OCI-LY1 (cell line): ENCODE measurements around the gene TRIB2.

Experiments
- H2AFZ ChIP-seq: fragments of 200-600 bp; sonication (generic), shearing (Covaris generic); 2 replicates; pipeline ENCODE4 v1.6.0; 2014; ENCODE audit warnings: antibody characterized with exemption, mild to moderate bottlenecking, low read length
- H3F3A ChIP-seq: fragments of 200-600 bp; sonication (generic), shearing (Covaris generic); 2 replicates; pipeline ENCODE4 v1.6.0; 2014; ENCODE audit warnings: mild to moderate bottlenecking, antibody characterized with exemption, low read length, moderate library complexity; ENCODE audit not compliant: insufficient read depth
- H3K27ac ChIP-seq: fragments of 200-600 bp; sonication (generic); 2 replicates; pipeline ENCODE4 v1.5.1; 2014; ENCODE audit warnings: low read length, mixed run types, mild to moderate bottlenecking, low read depth; ENCODE audit not compliant: poor library complexity, severe bottlenecking
- H3K27me3 ChIP-seq: fragments of 200-600 bp; sonication (generic); 2 replicates; pipeline ENCODE4 v1.6.0; 2014; ENCODE audit warnings: antibody characterized with exemption, mild to moderate bottlenecking, low read length, moderate library complexity; ENCODE audit not compliant: insufficient read depth
- H3K36me3 ChIP-seq: fragments of 200-600 bp; sonication (generic); 2 replicates; pipeline ENCODE4 v1.6.1; 2014; ENCODE audit warnings: mild to moderate bottlenecking, antibody characterized with exemption, low read length, moderate library complexity, mixed read lengths; ENCODE audit not compliant: insufficient read depth
- H3K4me1 ChIP-seq: fragments of 200-600 bp; sonication (generic); 2 replicates; pipeline ENCODE4 v1.5.1; 2014; ENCODE audit warnings: mild to moderate bottlenecking, low read length, moderate library complexity; ENCODE audit not compliant: insufficient read depth, severe bottlenecking
- H3K4me2 ChIP-seq: fragments of 200-600 bp; sonication (generic), shearing (Covaris generic); 2 replicates; pipeline ENCODE4 v1.6.1; 2014; ENCODE audit warnings: low read length
- H3K4me3 ChIP-seq: fragments of 200-600 bp; sonication (generic); 2 replicates; pipeline ENCODE4 v1.5.1; 2014; ENCODE audit warnings: low read length, low read depth, mild to moderate bottlenecking, mixed read lengths; ENCODE audit not compliant: poor library complexity, severe bottlenecking
- H3K79me2 ChIP-seq: fragments of 200-600 bp; shearing (Covaris generic); 2 replicates; pipeline ENCODE4 v1.6.1; 2016; ENCODE audit warnings: mixed run types, low read length, mixed read lengths; ENCODE audit not compliant: insufficient read depth
- H3K9ac ChIP-seq: fragments of 200-600 bp; sonication (generic), shearing (Covaris generic); 2 replicates; pipeline ENCODE4 v1.6.1; 2014; ENCODE audit warnings: mild to moderate bottlenecking, low read length, mixed read lengths
- H3K9me2 ChIP-seq: fragments of 200-600 bp; sonication (generic), shearing (Covaris generic); 2 replicates; pipeline ENCODE4 v1.6.1; 2014; ENCODE audit warnings: low read depth, mild to moderate bottlenecking, low read length, mixed read lengths
- H3K9me3 ChIP-seq: fragments of 200-600 bp; shearing (Covaris generic); 2 replicates; pipeline ENCODE4 v1.6.1; 2014; ENCODE audit warnings: low read length, mixed read lengths
- H4K20me1 ChIP-seq: fragments of 200-600 bp; sonication (generic), shearing (Covaris generic); 2 replicates; pipeline ENCODE4 v1.6.0; 2016; ENCODE audit warnings: mild to moderate bottlenecking, low read length; ENCODE audit not compliant: insufficient read depth
- EZH2 ChIP-seq: fragments of 200-600 bp; sonication (generic), shearing (Covaris generic); IDR thresholded peaks from 2 replicates; pipeline ENCODE4 v1.8.0; 2017; ENCODE audit warnings: borderline replicate concordance, mixed run types, mild to moderate bottlenecking, antibody characterized with exemption, low read length, moderate library complexity, mixed read lengths
- TF ChIP-seq, protein P1 (sequence below): fragments of 200-600 bp; sonication (generic), shearing (Covaris generic); IDR thresholded peaks from 2 replicates; pipeline ENCODE4 v1.5.1; 2017; ENCODE audit warnings: mild to moderate bottlenecking, antibody characterized with exemption, low read length, moderate library complexity, mixed read lengths

The TRIB2 gene

DNA sequence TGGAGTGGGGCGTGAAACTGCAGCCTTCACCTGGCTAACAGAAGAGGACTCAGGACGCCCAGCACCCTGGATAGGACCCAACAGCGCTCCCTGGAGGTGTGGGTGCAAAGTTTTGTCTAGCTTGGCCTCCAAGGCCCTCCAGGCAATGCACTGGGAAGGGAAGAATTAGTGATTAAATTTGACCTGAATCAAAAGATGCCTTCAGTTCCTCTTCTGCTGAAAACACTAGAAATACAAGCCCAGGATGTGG lies 779 bp upstream of the TRIB2 start:
- no peaks in the 10 kb centered on the region for H3K9me2 ChIP-seq
- peaks cover 24% of the 10 kb centered on the region for H3K36me3 ChIP-seq
- no peaks in the 10 kb centered on the region for H4K20me1 ChIP-seq
- no peak for TF ChIP-seq EZH2
- TF ChIP-seq, protein P1, sequence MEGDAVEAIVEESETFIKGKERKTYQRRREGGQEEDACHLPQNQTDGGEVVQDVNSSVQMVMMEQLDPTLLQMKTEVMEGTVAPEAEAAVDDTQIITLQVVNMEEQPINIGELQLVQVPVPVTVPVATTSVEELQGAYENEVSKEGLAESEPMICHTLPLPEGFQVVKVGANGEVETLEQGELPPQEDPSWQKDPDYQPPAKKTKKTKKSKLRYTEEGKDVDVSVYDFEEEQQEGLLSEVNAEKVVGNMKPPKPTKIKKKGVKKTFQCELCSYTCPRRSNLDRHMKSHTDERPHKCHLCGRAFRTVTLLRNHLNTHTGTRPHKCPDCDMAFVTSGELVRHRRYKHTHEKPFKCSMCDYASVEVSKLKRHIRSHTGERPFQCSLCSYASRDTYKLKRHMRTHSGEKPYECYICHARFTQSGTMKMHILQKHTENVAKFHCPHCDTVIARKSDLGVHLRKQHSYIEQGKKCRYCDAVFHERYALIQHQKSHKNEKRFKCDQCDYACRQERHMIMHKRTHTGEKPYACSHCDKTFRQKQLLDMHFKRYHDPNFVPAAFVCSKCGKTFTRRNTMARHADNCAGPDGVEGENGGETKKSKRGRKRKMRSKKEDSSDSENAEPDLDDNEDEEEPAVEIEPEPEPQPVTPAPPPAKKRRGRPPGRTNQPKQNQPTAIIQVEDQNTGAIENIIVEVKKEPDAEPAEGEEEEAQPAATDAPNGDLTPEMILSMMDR = peak; percentile 85
- peak overlapping the region; percentile 79 for H3K27ac ChIP-seq
- H3K9me3 ChIP-seq = no peaks in the 10 kb centered on the region
- peak overlapping the region; percentile 75 for H3K9ac ChIP-seq
- no peaks in the 10 kb centered on the region for H3K27me3 ChIP-seq
- peaks cover 33% of the 10 kb centered on the region for H3K4me1 ChIP-seq
- peak overlapping the region; percentile 69 for H3K4me2 ChIP-seq
- H3F3A ChIP-seq = no peaks in the 10 kb centered on the region
- no peak overlapping the region for H2AFZ ChIP-seq
- peak overlapping the region; percentile 91 for H3K4me3 ChIP-seq
- H3K79me2 ChIP-seq = peaks cover 35% of the 10 kb centered on the region

- TF ChIP-seq, protein P1 = peak; percentile 57
- TF ChIP-seq EZH2 = no peak
- H3K4me2 ChIP-seq = peak overlapping the region; percentile 88
- H3F3A ChIP-seq = no peaks in the 10 kb centered on the region
- peaks cover 49% of the 10 kb centered on the region for H3K79me2 ChIP-seq
- H3K9me2 ChIP-seq = no peaks in the 10 kb centered on the region
- no peaks in the 10 kb centered on the region for H3K9me3 ChIP-seq
- H3K27ac ChIP-seq = peak overlapping the region; percentile 83
- H3K36me3 ChIP-seq = peaks cover 32% of the 10 kb centered on the region
- peak overlapping the region; percentile 91 for H3K4me3 ChIP-seq
- no peak overlapping the region for H2AFZ ChIP-seq
- H4K20me1 ChIP-seq = no peaks in the 10 kb centered on the region
- H3K9ac ChIP-seq = peak overlapping the region; percentile 93
- H3K27me3 ChIP-seq = no peaks in the 10 kb centered on the region
- H3K4me1 ChIP-seq = peaks cover 36% of the 10 kb centered on the region
Observed at GRCh38 chr2:12717191-12718014, 667 bp downstream of the TRIB2 start.

- Histone ChIP-seq H3K9me3 (no peaks in the 10 kb centered on the region), H3K36me3 (peaks cover 39% of the 10 kb centered on the region), H3K9me2 (no peaks in the 10 kb centered on the region), H3K27me3 (no peaks in the 10 kb centered on the region), H3K27ac (peak overlapping the region; percentile 83), H3K4me3 (peak overlapping the region; percentile 91), H3K9ac (peak overlapping the region; percentile 93), H3K79me2 (peaks cover 57% of the 10 kb centered on the region), H3K4me1 (peaks cover 43% of the 10 kb centered on the region), H3F3A (no peaks in the 10 kb centered on the region), H3K4me2 (peak overlapping the region; percentile 88), H2AFZ (no peak overlapping the region), H4K20me1 (no peaks in the 10 kb centered on the region)
- no peak for TF ChIP-seq EZH2
- TF ChIP-seq, protein P1 = no peak; the same call in 1 of the 2 replicates
Observed at GRCh38 chr2:12718015-12718671, 1.4 kb downstream of the TRIB2 start.
